ENCODE results near the gene AGBL4. TPM values are rescaled to one million over a fixed set of nuclear protein-coding genes. Genes with fewer than 3 reads are reported as not detected.

The AGBL4 gene
- total RNA-seq, 6 experiments from 2014 or later: not detected

DNA sequence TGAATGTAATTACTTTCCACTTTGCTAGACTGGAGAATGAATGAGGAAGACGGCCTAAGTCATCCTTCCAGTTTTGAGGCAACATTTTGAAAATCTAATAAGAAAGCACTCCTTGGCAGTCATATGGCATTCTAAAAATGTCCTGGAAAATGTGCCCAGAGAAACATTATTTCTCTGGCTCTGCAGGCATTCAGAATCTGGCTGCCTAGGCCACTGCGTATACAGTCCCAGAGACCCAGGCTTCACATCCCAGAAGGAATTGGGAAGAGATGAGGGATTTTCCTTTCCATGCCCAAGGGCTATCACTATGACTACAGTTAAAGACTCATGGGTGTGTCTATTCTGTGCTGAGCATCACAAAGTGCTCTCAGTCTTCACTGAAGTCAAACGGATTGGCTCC lies 1339.9 kb downstream of the AGBL4 start:
- H3K4me1 Mint-ChIP-seq (ENCODE audit: low read depth): no peaks in the 10 kb centered on the region
- H3K27ac Mint-ChIP-seq: no peak overlapping the region
- peaks cover 76% of the 10 kb centered on the region for H3K9me3 Mint-ChIP-seq
- H3K27me3 Mint-ChIP-seq (ENCODE audit: insufficient read depth): peaks cover 3% of the 10 kb centered on the region; the same call in 1 of the 2 replicates
- no peak overlapping the region for H3K4me3 Mint-ChIP-seq
- TF ChIP-seq, protein P1, sequence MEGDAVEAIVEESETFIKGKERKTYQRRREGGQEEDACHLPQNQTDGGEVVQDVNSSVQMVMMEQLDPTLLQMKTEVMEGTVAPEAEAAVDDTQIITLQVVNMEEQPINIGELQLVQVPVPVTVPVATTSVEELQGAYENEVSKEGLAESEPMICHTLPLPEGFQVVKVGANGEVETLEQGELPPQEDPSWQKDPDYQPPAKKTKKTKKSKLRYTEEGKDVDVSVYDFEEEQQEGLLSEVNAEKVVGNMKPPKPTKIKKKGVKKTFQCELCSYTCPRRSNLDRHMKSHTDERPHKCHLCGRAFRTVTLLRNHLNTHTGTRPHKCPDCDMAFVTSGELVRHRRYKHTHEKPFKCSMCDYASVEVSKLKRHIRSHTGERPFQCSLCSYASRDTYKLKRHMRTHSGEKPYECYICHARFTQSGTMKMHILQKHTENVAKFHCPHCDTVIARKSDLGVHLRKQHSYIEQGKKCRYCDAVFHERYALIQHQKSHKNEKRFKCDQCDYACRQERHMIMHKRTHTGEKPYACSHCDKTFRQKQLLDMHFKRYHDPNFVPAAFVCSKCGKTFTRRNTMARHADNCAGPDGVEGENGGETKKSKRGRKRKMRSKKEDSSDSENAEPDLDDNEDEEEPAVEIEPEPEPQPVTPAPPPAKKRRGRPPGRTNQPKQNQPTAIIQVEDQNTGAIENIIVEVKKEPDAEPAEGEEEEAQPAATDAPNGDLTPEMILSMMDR (IDR thresholded peaks at IDR 0.05): no peak
- peaks cover 5% of the 10 kb centered on the region; the same call in 1 of the 2 replicates for H3K36me3 Mint-ChIP-seq (ENCODE audit: low read depth)
- DNase-seq: no peak

DNA sequence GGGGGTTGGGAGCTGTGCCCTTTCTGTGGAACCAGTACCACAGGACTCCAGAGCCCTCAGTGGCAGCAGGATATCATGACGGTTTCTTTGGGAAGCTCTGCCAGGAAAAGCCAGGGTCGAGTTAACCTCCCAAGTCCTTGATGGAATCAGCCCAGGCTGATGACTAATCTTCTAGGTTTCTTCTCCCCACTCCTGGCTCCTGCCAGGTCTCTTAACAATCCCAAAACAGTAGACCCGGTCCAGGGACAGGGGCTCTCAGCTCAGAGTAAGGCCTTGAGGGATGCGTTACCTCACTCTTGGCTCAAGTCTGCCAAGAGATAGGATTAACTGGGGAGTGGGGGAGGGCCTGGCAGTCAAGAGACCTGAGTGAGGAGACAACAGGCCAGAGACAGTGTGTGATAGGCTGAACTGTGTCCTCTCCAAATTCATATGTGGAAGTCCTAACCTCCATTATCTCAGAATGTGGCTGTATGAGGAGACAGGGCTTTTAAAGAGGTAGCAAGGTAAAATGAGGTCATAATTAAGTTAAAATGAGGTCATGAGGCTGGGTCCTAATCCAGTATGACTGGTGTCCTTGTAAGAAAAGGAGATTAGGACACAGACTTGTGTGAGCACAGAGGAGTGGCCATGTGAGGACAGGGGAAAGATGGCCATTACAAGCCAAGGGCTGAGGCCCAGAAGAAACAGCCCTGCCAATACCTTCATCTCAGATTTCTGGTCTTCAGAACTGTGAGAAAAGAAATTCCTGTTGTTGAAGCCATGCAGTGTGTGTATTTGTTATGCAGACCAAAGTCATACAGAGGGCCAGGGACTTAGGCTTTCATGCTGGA lies 1342.1 kb downstream of the AGBL4 start:
- DNase-seq: no peak
- peaks cover 76% of the 10 kb centered on the region for H3K9me3 Mint-ChIP-seq

DNA sequence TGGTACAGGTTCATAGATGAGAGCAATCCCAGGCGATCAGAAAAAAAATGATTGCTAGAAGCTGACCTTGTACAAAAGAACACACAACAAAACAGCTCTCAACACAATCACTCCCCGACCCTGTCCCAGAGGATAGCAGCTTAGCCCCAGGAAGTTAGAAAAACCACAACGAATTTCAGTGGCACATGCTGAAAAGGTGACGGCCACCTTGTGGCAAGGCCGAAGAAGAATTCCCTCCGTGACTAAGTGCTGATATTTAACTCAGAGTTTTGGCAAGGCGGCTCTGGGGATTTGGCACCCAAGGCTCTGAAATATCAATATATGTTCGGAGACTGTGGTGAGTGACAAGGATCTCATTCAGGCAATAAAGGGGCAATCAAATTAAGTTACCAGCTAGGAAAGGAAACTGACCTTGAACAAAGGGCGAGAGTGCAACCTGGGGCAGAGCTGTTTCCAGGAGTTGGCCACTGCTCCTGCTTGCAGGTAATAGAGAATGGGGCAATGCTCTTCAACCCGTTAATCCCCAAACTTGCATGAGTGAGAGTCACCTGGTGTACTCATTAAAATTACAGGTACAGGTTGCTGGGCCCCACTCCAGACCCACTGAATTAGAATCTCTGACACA lies 1343.2 kb downstream of the AGBL4 start:
- H3K4me1 Mint-ChIP-seq (ENCODE audit: low read depth): no peaks in the 10 kb centered on the region
- H3K4me3 Mint-ChIP-seq: no peak overlapping the region
- DNase-seq: no peak
- TF ChIP-seq, protein P1 (IDR thresholded peaks at IDR 0.05): no peak
- peaks cover 70% of the 10 kb centered on the region for H3K9me3 Mint-ChIP-seq
- H3K27ac Mint-ChIP-seq: no peak overlapping the region
- no peaks in the 10 kb centered on the region for H3K36me3 Mint-ChIP-seq (ENCODE audit: low read depth)
- peaks cover 3% of the 10 kb centered on the region; the same call in 1 of the 2 replicates for H3K27me3 Mint-ChIP-seq (ENCODE audit: insufficient read depth)

More for the DNA sequence above, 1342.1 kb downstream of the AGBL4 start:
- Mint-ChIP-seq H3K4me3 (no peak overlapping the region), H3K4me1 (ENCODE audit: low read depth) (no peaks in the 10 kb centered on the region), H3K27me3 (ENCODE audit: insufficient read depth) (peaks cover 3% of the 10 kb centered on the region; the same call in 1 of the 2 replicates), H3K36me3 (ENCODE audit: low read depth) (peaks cover 5% of the 10 kb centered on the region; the same call in 1 of the 2 replicates), H3K27ac (no peak overlapping the region)
- TF ChIP-seq, protein P1 (IDR thresholded peaks at IDR 0.05): no peak

DNA sequence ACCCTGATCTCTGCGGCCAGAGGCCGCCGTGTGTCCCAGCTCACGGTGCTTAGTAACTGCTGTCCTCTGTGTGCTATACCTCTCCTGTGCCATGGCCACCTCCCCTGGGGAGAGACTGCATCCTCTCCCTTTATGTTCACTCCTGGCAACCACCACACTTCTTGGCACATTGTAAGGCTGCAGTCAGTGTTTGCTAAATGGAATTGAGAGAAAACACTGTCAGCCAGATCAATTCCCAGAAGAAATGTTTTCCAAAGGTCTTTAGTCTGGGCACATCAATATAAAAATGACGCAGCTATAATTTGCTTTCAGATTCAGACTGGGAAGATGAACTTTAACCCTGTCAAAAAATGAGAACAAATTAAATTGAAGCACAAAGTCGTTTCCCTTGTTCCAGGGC lies 1343.9 kb downstream of the AGBL4 start:
- Mint-ChIP-seq H3K4me1 (ENCODE audit: low read depth) (no peaks in the 10 kb centered on the region), H3K4me3 (no peak overlapping the region), H3K27me3 (ENCODE audit: insufficient read depth) (peaks cover 3% of the 10 kb centered on the region; the same call in 1 of the 2 replicates), H3K9me3 (peaks cover 76% of the 10 kb centered on the region), H3K36me3 (ENCODE audit: low read depth) (no peaks in the 10 kb centered on the region), H3K27ac (no peak overlapping the region)
- TF ChIP-seq, protein P1 (IDR thresholded peaks at IDR 0.05): no peak
- DNase-seq: no peak

DNA sequence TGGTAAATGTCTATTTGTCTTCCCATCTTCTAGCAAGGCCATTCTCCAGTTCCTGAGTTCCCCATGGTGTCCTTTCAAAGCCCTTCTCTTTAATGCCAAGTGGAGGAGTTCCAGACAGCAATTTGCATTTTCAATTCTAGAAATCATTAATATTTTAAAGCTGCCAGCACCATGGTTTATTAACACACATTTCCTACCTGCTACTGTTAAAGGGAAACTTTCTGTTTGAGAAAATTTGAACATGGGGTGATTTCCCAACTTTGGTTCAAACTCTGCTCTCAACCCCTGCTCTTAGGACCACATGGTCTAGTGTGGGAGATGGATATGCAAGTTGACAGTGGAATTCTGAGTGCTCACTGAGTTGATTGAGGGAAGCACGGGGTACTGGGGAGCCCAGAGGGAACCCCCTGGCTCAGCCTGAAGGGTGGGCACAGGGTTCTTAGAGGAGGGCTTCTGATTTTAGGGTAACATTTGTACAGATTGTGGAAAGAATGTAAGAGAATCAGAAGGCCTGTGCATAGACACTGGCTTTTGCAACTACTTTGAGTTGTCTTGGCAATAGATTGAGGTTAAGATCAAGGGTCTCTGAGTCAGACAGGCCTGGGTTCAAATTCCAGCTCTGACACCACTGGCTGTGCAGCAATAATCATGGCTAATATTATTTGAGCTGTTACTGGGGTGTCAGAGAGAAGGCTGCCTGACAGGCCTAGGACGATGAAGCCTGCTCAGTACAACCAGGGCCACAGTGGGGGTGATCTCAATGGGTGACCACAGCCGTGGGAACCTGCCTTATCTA lies 1344.8 kb downstream of the AGBL4 start:
- DNase-seq: no peak
- no peaks in the 10 kb centered on the region for H3K36me3 Mint-ChIP-seq (ENCODE audit: low read depth)
- H3K27ac Mint-ChIP-seq: no peak overlapping the region
- H3K4me3 Mint-ChIP-seq: no peak overlapping the region
- no peaks in the 10 kb centered on the region for H3K4me1 Mint-ChIP-seq (ENCODE audit: low read depth)
- peaks cover 3% of the 10 kb centered on the region; the same call in 1 of the 2 replicates for H3K27me3 Mint-ChIP-seq (ENCODE audit: insufficient read depth)
- TF ChIP-seq, protein P1 (IDR thresholded peaks at IDR 0.05): no peak
- H3K9me3 Mint-ChIP-seq: peaks cover 76% of the 10 kb centered on the region
